Fibroblast of skin of left biceps (primary cell): ENCODE measurements around the gene PRIM1.
A peak's percentile ranks its signal among the peaks of the same experiment; 100 is the strongest.
"Not testable (repeated sequence)": the region's sequence is repeated elsewhere in the genome, so short reads cannot be mapped to it uniquely, and the experiment has no call there.

Source experiments
- DNase-seq, 2 experiments: peaks; one replicate each; pipeline ENCODE4 v3.0.0-alpha.2; 2013; ENCODE audit warnings: low read depth in 2 of 2

Gene PRIM1

GRCh38 chr12:56751712-56752598 is at the start of gene PRIM1:
TSS of gene PRIM1 (minus strand) at chr12:56752323. CDS start at chr12:56752298, 25 bp downstream.
- DNase-seq = peak; percentile 37 to 43

- no peak for DNase-seq
These were observed 48.1 kb upstream of the PRIM1 start for GRCh38 chr12:56800221-56800620.

GRCh38 chr12:56799345-56799744 is 47.2 kb upstream of the PRIM1 start:
- DNase-seq = not testable (repeated sequence)

- not testable (repeated sequence) for DNase-seq
These were observed 43.7 kb upstream of the PRIM1 start for GRCh38 chr12:56795791-56796190.

- DNase-seq = not testable (repeated sequence)
These were observed 43.0 kb upstream of the PRIM1 start for GRCh38 chr12:56795046-56795562.

- DNase-seq = not testable (repeated sequence)
These were observed 41.0 kb upstream of the PRIM1 start for GRCh38 chr12:56793124-56793523.

- DNase-seq = no peak
These were observed 40.6 kb upstream of the PRIM1 start for GRCh38 chr12:56792678-56793077.

GRCh38 chr12:56789429-56789828 is 37.3 kb upstream of the PRIM1 start:
- DNase-seq = not testable (repeated sequence)

GRCh38 chr12:56787498-56787897 is 35.4 kb upstream of the PRIM1 start:
- DNase-seq = no peak

GRCh38 chr12:56785874-56786273 is 33.8 kb upstream of the PRIM1 start:
- no peak for DNase-seq

- no peak for DNase-seq
These were observed 33.2 kb upstream of the PRIM1 start for GRCh38 chr12:56785141-56785865.

- DNase-seq = no peak
These were observed 29.6 kb upstream of the PRIM1 start for GRCh38 chr12:56781726-56782125.

- DNase-seq = no peak
These were observed 26.6 kb upstream of the PRIM1 start for GRCh38 chr12:56778756-56779155.

- DNase-seq = no peak
These were observed 24.5 kb upstream of the PRIM1 start for GRCh38 chr12:56776654-56777053.

- DNase-seq = no peak
These were observed 23.5 kb upstream of the PRIM1 start for GRCh38 chr12:56775638-56776037.

- DNase-seq = no peak
These were observed 21.0 kb upstream of the PRIM1 start for GRCh38 chr12:56773113-56773512.

- DNase-seq = no peak
These were observed 20.5 kb upstream of the PRIM1 start for GRCh38 chr12:56772625-56773024.

- no peak for DNase-seq
These were observed 17.7 kb upstream of the PRIM1 start for GRCh38 chr12:56769868-56770267.

- DNase-seq = no peak
These were observed 16.3 kb upstream of the PRIM1 start for GRCh38 chr12:56768424-56768823.

- DNase-seq = no peak
These were observed 14.4 kb upstream of the PRIM1 start for GRCh38 chr12:56766535-56766934.

GRCh38 chr12:56763753-56764657 is 11.9 kb upstream of the PRIM1 start:
- DNase-seq = no peak

- DNase-seq = no peak
These were observed 9.7 kb upstream of the PRIM1 start for GRCh38 chr12:56761812-56762211.
